IMR-90 (cell line): ENCODE results near the gene ANKRD22.

ENCODE experiments used
- CHD1 ChIP-seq: IDR thresholded peaks from 2 replicates; pipeline ENCODE4 v1.6.1; 2012; ENCODE audit warnings: low read depth, low read length, improper control_type of control experiment
- MXI1 ChIP-seq: IDR thresholded peaks from 2 replicates; pipeline ENCODE4 v1.6.1; 2012; ENCODE audit warnings: low read depth, mild to moderate bottlenecking, low read length, moderate library complexity, borderline replicate concordance
- POLR2A ChIP-seq: IDR thresholded peaks from 2 replicates; pipeline ENCODE4 v1.6.1; 2012; ENCODE audit warnings: mild to moderate bottlenecking, low read depth, low read length
- RCOR1 ChIP-seq: IDR thresholded peaks from 2 replicates; pipeline ENCODE4 v1.6.1; 2012; ENCODE audit warnings: mild to moderate bottlenecking, low read length, improper control_type of control experiment; ENCODE audit not compliant: insufficient replicate concordance
- TF ChIP-seq, protein P1 (sequence below): conservative IDR thresholded peaks from 2 replicates; pipeline ENCODE4 v1.5.1; 2012; ENCODE audit warnings: mild to moderate bottlenecking, low read depth, low read length, improper control_type of control experiment
- TF ChIP-seq, protein P2 (sequence below): fragments of 150-350 bp; IDR thresholded peaks from 2 replicates; pipeline ENCODE4 v1.6.1; 2016; ENCODE audit warnings: low read depth, mild to moderate bottlenecking, low read length, moderate library complexity, borderline replicate concordance

DNA sequence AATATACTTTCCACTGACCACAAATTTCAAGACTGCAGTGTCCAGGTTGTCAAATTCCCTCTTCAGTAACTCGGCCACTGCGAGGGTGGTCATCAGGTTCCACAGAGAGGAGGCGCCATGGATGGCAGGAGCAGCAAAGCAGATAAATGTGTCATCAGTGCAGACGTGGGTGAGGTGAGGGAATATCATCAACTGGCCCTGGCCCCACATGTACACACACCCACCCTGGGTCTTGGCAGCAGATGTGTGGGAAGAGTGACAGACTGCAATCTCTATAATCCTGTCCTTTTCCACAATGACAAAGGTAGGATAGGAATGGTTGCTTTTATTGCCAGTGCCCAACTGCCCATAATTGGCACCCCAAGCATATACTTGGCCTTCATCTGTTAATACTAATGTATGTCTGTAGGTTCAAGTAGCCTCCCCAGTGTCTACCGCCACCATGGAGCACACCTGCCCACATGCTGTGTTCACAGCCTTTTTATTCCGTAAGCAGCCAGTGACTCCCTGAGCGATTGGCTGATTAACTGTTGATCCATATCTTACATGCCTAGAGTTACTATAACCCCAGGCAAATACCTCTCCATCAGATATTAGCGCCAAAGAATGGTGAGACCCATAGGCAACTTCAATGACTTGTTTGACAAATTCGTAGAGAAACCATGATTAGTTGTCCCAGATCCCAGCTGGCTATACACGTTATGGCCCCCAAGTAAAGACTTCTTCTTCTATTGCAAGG lies 65.4 kb downstream of the ANKRD22 start:
- TF ChIP-seq, protein P1, sequence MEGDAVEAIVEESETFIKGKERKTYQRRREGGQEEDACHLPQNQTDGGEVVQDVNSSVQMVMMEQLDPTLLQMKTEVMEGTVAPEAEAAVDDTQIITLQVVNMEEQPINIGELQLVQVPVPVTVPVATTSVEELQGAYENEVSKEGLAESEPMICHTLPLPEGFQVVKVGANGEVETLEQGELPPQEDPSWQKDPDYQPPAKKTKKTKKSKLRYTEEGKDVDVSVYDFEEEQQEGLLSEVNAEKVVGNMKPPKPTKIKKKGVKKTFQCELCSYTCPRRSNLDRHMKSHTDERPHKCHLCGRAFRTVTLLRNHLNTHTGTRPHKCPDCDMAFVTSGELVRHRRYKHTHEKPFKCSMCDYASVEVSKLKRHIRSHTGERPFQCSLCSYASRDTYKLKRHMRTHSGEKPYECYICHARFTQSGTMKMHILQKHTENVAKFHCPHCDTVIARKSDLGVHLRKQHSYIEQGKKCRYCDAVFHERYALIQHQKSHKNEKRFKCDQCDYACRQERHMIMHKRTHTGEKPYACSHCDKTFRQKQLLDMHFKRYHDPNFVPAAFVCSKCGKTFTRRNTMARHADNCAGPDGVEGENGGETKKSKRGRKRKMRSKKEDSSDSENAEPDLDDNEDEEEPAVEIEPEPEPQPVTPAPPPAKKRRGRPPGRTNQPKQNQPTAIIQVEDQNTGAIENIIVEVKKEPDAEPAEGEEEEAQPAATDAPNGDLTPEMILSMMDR: no peak
- no peak for TF ChIP-seq MXI1
- no peak for TF ChIP-seq CHD1
- TF ChIP-seq POLR2A: no peak
- TF ChIP-seq, protein P2, sequence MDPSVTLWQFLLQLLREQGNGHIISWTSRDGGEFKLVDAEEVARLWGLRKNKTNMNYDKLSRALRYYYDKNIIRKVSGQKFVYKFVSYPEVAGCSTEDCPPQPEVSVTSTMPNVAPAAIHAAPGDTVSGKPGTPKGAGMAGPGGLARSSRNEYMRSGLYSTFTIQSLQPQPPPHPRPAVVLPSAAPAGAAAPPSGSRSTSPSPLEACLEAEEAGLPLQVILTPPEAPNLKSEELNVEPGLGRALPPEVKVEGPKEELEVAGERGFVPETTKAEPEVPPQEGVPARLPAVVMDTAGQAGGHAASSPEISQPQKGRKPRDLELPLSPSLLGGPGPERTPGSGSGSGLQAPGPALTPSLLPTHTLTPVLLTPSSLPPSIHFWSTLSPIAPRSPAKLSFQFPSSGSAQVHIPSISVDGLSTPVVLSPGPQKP: no peak
- no peak for TF ChIP-seq RCOR1
